HL-60 (cell line): ENCODE data around the gene MEIOSIN.
"Not testable (repeated sequence)": the region's sequence is repeated elsewhere in the genome, so short reads cannot be mapped to it uniquely, and the experiment has no call there.

Experiments
- DNase-seq, 2 experiments: peaks; one replicate each; pipeline ENCODE4 v3.0.0-alpha.2; 2010 to 2020; ENCODE audit warnings: low read depth in 1 of 2, low spot score in 1 of 2
- H3K27ac ChIP-seq: fragments of 250-450 bp; sonication (Bioruptor Pico); replicated peaks from 2 replicates; pipeline ENCODE4 v1.5.1; 2020; ENCODE audit warnings: mild to moderate bottlenecking, moderate library complexity
- H3K27me3 ChIP-seq: fragments of 250-450 bp; sonication (Bioruptor Pico); 2 replicates; pipeline ENCODE4 v1.5.1; 2021; ENCODE audit warnings: mild to moderate bottlenecking, moderate library complexity; ENCODE audit not compliant: insufficient read depth, poor library complexity, severe bottlenecking
- H3K4me3 ChIP-seq: replicated peaks from 2 replicates; pipeline ENCODE4 v1.5.1; 2011; ENCODE audit warnings: mild to moderate bottlenecking, control low read depth, low read length; ENCODE audit not compliant: insufficient read depth
- GABPA ChIP-seq: IDR thresholded peaks from 2 replicates; pipeline ENCODE4 v1.6.1; 2012; ENCODE audit warnings: low read depth
- POLR2AphosphoS5 ChIP-seq: IDR thresholded peaks from 2 replicates; pipeline ENCODE4 v1.6.1; 2012; ENCODE audit warnings: low read depth
- SPI1 ChIP-seq: IDR thresholded peaks from 2 replicates; pipeline ENCODE4 v1.6.1; 2012; ENCODE audit warnings: low read depth, mild to moderate bottlenecking, borderline replicate concordance
- TF ChIP-seq, protein P1 (sequence below): IDR thresholded peaks from one replicate; pipeline ENCODE4 v1.5.1; 2011; ENCODE audit warnings: low read length, control low read depth, inconsistent platforms; ENCODE audit not compliant: insufficient read depth
- TF ChIP-seq, protein P2 (sequence below): IDR thresholded peaks from 2 replicates; pipeline ENCODE4 v1.6.1; 2012; ENCODE audit warnings: low read depth; ENCODE audit not compliant: insufficient replicate concordance

Gene MEIOSIN

DNA sequence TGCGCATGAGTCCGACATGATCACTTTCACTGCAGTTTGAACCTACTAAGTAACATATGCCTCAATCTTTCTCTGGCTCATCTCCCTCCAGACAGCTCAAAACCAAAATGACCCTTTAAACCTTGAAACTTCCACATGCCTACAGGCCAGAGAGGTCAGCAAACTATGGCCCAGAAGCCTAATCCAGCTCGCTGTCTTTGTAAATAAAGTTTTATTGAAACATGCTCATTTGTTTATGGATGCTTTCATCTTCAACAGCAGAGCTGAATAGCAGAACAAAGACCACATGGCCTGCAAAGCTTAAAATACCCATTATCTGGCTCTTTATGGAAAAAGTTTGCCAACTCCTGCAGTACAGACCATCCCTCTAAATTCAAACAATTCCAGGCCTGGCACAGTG, 18.1 kb upstream of the MEIOSIN start:
- TF ChIP-seq POLR2AphosphoS5 (no peak), GABPA (no peak), SPI1 (no peak)
- TF ChIP-seq, protein P1, sequence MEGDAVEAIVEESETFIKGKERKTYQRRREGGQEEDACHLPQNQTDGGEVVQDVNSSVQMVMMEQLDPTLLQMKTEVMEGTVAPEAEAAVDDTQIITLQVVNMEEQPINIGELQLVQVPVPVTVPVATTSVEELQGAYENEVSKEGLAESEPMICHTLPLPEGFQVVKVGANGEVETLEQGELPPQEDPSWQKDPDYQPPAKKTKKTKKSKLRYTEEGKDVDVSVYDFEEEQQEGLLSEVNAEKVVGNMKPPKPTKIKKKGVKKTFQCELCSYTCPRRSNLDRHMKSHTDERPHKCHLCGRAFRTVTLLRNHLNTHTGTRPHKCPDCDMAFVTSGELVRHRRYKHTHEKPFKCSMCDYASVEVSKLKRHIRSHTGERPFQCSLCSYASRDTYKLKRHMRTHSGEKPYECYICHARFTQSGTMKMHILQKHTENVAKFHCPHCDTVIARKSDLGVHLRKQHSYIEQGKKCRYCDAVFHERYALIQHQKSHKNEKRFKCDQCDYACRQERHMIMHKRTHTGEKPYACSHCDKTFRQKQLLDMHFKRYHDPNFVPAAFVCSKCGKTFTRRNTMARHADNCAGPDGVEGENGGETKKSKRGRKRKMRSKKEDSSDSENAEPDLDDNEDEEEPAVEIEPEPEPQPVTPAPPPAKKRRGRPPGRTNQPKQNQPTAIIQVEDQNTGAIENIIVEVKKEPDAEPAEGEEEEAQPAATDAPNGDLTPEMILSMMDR: no peak
- TF ChIP-seq, protein P2, sequence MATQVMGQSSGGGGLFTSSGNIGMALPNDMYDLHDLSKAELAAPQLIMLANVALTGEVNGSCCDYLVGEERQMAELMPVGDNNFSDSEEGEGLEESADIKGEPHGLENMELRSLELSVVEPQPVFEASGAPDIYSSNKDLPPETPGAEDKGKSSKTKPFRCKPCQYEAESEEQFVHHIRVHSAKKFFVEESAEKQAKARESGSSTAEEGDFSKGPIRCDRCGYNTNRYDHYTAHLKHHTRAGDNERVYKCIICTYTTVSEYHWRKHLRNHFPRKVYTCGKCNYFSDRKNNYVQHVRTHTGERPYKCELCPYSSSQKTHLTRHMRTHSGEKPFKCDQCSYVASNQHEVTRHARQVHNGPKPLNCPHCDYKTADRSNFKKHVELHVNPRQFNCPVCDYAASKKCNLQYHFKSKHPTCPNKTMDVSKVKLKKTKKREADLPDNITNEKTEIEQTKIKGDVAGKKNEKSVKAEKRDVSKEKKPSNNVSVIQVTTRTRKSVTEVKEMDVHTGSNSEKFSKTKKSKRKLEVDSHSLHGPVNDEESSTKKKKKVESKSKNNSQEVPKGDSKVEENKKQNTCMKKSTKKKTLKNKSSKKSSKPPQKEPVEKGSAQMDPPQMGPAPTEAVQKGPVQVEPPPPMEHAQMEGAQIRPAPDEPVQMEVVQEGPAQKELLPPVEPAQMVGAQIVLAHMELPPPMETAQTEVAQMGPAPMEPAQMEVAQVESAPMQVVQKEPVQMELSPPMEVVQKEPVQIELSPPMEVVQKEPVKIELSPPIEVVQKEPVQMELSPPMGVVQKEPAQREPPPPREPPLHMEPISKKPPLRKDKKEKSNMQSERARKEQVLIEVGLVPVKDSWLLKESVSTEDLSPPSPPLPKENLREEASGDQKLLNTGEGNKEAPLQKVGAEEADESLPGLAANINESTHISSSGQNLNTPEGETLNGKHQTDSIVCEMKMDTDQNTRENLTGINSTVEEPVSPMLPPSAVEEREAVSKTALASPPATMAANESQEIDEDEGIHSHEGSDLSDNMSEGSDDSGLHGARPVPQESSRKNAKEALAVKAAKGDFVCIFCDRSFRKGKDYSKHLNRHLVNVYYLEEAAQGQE: no peak
- no peak for DNase-seq
- Histone ChIP-seq H3K27ac (no peak overlapping the region), H3K27me3 (no peaks in the 10 kb centered on the region), H3K4me3 (no peak overlapping the region)

DNA sequence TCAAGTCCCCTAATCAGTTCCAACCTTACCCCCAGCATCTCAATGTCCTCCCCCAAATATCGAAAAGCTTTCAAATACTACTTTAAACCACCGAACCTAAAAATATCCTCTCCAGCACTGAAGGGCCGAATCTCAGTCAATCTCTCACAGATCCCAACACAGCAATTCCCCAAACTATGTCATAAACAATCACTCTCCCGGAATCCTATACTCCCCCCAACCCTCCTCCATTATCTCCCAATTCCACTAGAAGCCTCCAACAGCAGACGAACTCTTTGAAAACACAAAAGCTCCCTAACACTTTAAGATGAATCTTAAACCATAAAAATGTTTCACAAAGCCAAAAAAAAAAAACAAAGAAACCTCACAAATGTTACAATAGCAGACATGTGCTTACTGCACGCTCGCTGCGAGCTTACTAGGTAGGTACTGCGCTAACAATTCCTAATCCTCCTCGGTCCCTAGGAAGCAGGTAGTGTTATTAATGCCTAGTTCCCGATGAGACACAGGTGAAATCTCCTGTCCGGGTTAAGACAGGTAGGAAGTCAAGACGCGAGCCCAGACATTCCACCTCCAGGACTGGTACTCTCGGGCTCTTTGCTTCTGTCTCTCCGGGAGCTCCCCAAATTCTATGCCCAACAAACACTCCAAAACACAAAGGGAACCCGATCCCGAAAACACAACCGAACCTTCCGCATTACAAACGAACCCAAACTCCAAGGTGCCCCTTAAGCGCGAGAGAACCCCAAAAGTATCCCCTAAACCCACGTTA, 16.7 kb upstream of the MEIOSIN start:
- H3K4me3 ChIP-seq: peak overlapping the region; percentile 58
- DNase-seq: peak in 1 of 2 experiments; percentile 13
- H3K27ac ChIP-seq: peak overlapping the region; percentile 86
- TF ChIP-seq GABPA: no peak
- TF ChIP-seq POLR2AphosphoS5: no peak
- TF ChIP-seq, protein P1: no peak
- no peak for TF ChIP-seq SPI1
- TF ChIP-seq, protein P2: no peak
- H3K27me3 ChIP-seq: no peaks in the 10 kb centered on the region

DNA sequence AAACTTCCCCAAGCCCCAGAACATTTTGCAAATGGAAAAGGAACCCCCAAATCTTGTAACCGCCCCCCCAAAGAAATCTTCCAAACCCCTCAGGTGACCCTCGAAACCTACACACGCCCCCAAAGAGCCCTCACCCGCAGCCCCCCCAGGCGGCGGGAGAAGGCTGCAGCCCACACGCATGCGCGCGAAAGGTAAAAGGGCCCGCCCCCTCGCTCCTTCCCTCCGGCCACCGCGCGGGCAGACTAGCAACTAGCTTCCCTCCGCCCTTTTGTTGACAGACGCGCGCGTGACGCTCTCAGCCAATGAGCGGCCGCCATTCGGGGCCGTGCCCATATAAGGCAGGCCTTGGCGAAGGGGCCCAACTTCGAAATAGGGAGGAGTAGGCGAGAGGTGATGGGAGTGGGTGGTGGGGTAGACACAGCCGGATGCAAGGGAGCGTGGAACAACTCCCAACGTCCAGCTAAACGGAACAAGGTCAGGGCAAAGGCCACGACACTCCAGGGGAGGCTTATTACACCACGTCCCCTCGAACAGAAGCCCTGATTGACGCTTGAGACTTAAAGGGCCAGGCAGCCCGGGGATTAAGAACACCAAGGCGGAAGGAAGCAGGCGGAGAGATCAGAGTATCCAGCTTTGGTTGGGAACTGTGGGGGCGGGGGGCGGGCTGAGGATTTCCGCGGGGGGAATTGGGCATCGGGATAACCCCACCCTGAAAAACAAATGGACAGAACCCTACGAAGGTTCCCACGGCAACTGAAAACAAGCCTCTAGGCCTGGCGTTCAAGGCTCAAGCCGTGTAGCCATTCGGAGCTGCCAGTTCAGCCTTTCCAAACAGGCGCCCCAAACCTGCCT, 15.9 kb upstream of the MEIOSIN start:
- Histone ChIP-seq H3K27ac (peak overlapping the region; percentile 86), H3K4me3 (peak overlapping the region; percentile 58), H3K27me3 (no peaks in the 10 kb centered on the region)
- TF ChIP-seq GABPA (no peak), POLR2AphosphoS5 (peak; percentile 66; the same call in 1 of the 2 replicates)
- peak; percentile 99 to 100 for DNase-seq

DNA sequence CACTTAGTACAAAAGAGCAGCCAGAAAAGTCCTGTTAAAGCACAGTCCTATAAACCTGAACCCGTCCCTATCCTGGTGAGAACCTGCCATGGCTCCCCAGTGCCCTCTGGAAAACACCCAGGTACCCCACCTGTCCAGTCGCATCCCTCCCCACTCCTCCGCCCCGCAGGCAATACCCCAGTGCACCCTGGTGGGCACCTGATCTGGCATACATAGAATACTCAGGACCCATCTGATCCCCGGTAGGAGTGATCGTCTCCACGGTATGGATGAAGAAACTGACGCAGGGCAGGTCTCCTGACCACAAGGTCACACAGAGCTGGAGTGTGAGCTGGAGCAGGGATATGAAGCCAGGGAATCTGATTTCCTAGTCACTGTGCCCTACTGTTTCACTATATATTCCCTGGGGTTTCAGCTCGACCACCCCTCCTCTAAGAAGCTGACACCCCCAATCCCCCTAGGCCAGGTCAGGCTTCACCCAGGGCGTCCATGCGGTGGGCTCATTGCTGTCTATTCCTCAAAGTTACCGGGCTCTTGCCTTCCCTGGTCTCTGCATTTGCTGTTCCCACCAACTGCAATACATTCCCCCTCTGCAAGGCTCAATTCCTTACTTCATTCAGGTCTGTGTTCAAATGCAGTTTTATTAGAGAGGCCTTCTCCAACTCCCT, 15.1 kb upstream of the MEIOSIN start:
- Histone ChIP-seq H3K27ac (peak overlapping the region; percentile 86), H3K27me3 (no peaks in the 10 kb centered on the region), H3K4me3 (peak overlapping the region; percentile 41)
- TF ChIP-seq, protein P1: no peak
- TF ChIP-seq GABPA: no peak
- TF ChIP-seq POLR2AphosphoS5: no peak
- TF ChIP-seq SPI1: no peak
- TF ChIP-seq, protein P2: no peak
- no peak for DNase-seq

DNA sequence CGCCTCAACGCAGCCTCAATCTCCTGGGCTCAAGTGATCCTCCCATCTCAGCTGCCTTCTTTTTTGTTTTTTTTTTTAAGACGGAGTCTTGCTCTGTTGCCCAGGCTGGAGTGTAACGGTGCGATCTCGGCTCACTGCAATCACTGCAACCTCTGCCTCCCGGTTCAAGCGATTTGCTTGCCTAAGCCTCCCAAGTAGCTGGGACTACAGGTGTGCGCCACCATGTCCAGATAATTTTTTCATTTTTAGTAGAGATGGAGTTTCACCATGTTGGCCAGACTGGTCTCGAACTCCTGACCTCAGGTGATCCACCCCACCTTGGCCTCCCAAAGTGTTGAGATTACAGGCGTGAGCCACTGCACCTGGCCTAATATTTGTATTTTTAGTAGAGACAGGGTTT, 13.2 kb upstream of the MEIOSIN start:
- H3K27me3 ChIP-seq, H3K27ac ChIP-seq, H3K4me3 ChIP-seq, DNase-seq: not testable (repeated sequence)
